HepG2 (cell line): ENCODE results near the gene TFE3. TPM values are rescaled to one million over a fixed set of nuclear protein-coding genes. Genes with fewer than 3 reads are reported as not detected.
A peak's percentile ranks its signal among the peaks of the same experiment; 100 is the strongest.

Experiments used
- ARNTL ChIP-seq: sonication (generic); formaldehyde crosslinking; IDR thresholded peaks from 2 replicates; pipeline ENCODE4 v1.4.0; 2020; ENCODE audit warnings: mild to moderate bottlenecking, missing genetic modification reagents
- ATAD3A ChIP-seq: sonication (generic); formaldehyde crosslinking; IDR thresholded peaks from 2 replicates; pipeline ENCODE4 v1.4.0; 2020; ENCODE audit warnings: missing genetic modification reagents
- DMAP1 ChIP-seq: IDR thresholded peaks from 2 replicates; pipeline ENCODE4 v1.6.1; 2016
- FOSL1 ChIP-seq: sonication (generic); formaldehyde crosslinking; IDR thresholded peaks from 2 replicates; pipeline ENCODE4 v1.9.0; 2021; ENCODE audit warnings: missing genetic modification reagents, borderline replicate concordance
- FOXC1 ChIP-seq: sonication (generic); formaldehyde crosslinking; IDR thresholded peaks from 2 replicates; pipeline ENCODE4 v1.8.0; 2022; ENCODE audit warnings: mild to moderate bottlenecking, missing genetic modification reagents, borderline replicate concordance
- HDAC6 ChIP-seq: fragments of 200-600 bp; sonication (generic); IDR thresholded peaks from 2 replicates; pipeline ENCODE4 v1.7.0; 2017; ENCODE audit warnings: mild to moderate bottlenecking, antibody characterized with exemption, low read length, low read depth
- HOXA3 ChIP-seq: sonication (generic); formaldehyde crosslinking; IDR thresholded peaks from 2 replicates; pipeline ENCODE4 v1.5.0; 2020; ENCODE audit warnings: missing genetic modification reagents
- KMT2A ChIP-seq: sonication (generic); formaldehyde crosslinking; IDR thresholded peaks from 2 replicates; pipeline ENCODE4 v1.4.0; 2020; ENCODE audit warnings: missing genetic modification reagents
- KMT2B ChIP-seq: IDR thresholded peaks from 2 replicates; pipeline ENCODE4 v1.6.1; 2016; ENCODE audit warnings: missing genetic modification reagents, missing compliant biosample characterization
- RNF2 ChIP-seq: fragments of 450-650 bp; conservative IDR thresholded peaks from 2 replicates; pipeline ENCODE4 v1.6.1; 2016; ENCODE audit warnings: low read depth
- RORA ChIP-seq: sonication (generic); formaldehyde crosslinking; IDR thresholded peaks from 2 replicates; pipeline ENCODE4 v1.5.0; 2020; ENCODE audit warnings: mild to moderate bottlenecking, missing genetic modification reagents, moderate library complexity
- SIX1 ChIP-seq: sonication (generic); formaldehyde crosslinking; IDR thresholded peaks from 2 replicates; pipeline ENCODE4 v1.4.0; 2020; ENCODE audit warnings: missing genetic modification reagents, borderline replicate concordance
- SP5 ChIP-seq: IDR thresholded peaks from 2 replicates; pipeline ENCODE4 v1.6.1; 2016; ENCODE audit warnings: low read depth, borderline replicate concordance
- TCF12 ChIP-seq, 2 experiments: fragments of 450-650 bp in 1 of 2; sonication (generic) in 1 of 2; formaldehyde crosslinking in 1 of 2; IDR thresholded peaks; 2 replicates each; pipeline versions ENCODE4 v1.6.1 to v1.8.0; 2017 to 2022; ENCODE audit warnings: antibody characterized with exemption in 1 of 2, mild to moderate bottlenecking in 1 of 2, missing genetic modification reagents in 1 of 2, moderate library complexity in 1 of 2
- THAP7 ChIP-seq: sonication (generic); formaldehyde crosslinking; IDR thresholded peaks from 2 replicates; pipeline ENCODE4 v1.8.1; 2023; ENCODE audit warnings: mild to moderate bottlenecking, missing genetic modification reagents
- ZC3H13 ChIP-seq: sonication (generic); formaldehyde crosslinking; IDR thresholded peaks from 2 replicates; pipeline ENCODE4 v1.8.1; 2023; ENCODE audit warnings: mild to moderate bottlenecking, missing genetic modification reagents, moderate library complexity
- ZIK1 ChIP-seq: sonication (generic); formaldehyde crosslinking; IDR thresholded peaks from 2 replicates; pipeline ENCODE4 v1.5.0; 2020; ENCODE audit warnings: mild to moderate bottlenecking, low read depth, missing genetic modification reagents, borderline replicate concordance
- ZNF292 ChIP-seq: sonication (generic); formaldehyde crosslinking; IDR thresholded peaks from 2 replicates; pipeline ENCODE4 v1.8.1; 2022; ENCODE audit warnings: mild to moderate bottlenecking, low read depth, missing genetic modification reagents, borderline replicate concordance
- ZNF44 ChIP-seq: sonication (generic); formaldehyde crosslinking; IDR thresholded peaks from 2 replicates; pipeline ENCODE4 v1.5.1; 2020; ENCODE audit warnings: mild to moderate bottlenecking, missing genetic modification reagents
- ZNF460 ChIP-seq: sonication (generic); formaldehyde crosslinking; IDR thresholded peaks from 2 replicates; pipeline ENCODE4 v1.5.1; 2020; ENCODE audit warnings: missing genetic modification reagents, mild to moderate bottlenecking, borderline replicate concordance
- ZNF597 ChIP-seq: sonication (generic); formaldehyde crosslinking; IDR thresholded peaks from 2 replicates; pipeline ENCODE4 v1.5.0; 2020; ENCODE audit warnings: missing genetic modification reagents
- ZNF724P ChIP-seq: sonication (generic); formaldehyde crosslinking; IDR thresholded peaks from 2 replicates; pipeline ENCODE4 v1.8.0; 2022; ENCODE audit warnings: missing genetic modification reagents, borderline replicate concordance
- ZNF761 ChIP-seq: sonication (generic); formaldehyde crosslinking; conservative IDR thresholded peaks from 2 replicates; pipeline ENCODE4 v1.4.0; 2020; ENCODE audit warnings: mild to moderate bottlenecking, missing genetic modification reagents
- ZNF83 ChIP-seq: sonication (generic); formaldehyde crosslinking; IDR thresholded peaks from 2 replicates; pipeline ENCODE4 v1.4.0; 2020; ENCODE audit warnings: missing genetic modification reagents, mild to moderate bottlenecking, borderline replicate concordance
- ZNF879 ChIP-seq: sonication (generic); formaldehyde crosslinking; IDR thresholded peaks from 2 replicates; pipeline ENCODE4 v1.8.1; 2023; ENCODE audit warnings: missing genetic modification reagents
- polyA plus RNA-seq, 8 experiments: library from polyadenylated mRNA; depleted of rRNA in 3 of 8; stranded (reverse) in 7 of 8; unstranded in 1 of 8; fragments of >200 nt; fragmentation: Illumina TruSeq in 4 of 8; extraction: Trizol in 4 of 8; gene quantifications; 2 replicates each; pipeline versions ENCODE4 v1.2.1 to v1.2.3, GENCODE V29; 2011 to 2016; ENCODE audit warnings: low read depth in 4 of 8, missing spikeins in 1 of 8, mixed read lengths in 1 of 8; ENCODE audit not compliant: insufficient read depth in 1 of 8
- total RNA-seq, 5 experiments: library from RNA; depleted of rRNA; stranded (reverse); fragments of >200 nt; fragmentation: Illumina TruSeq; extraction: Trizol; gene quantifications; 2 replicates each; pipeline ENCODE4 v1.2.3, GENCODE V29; 2016; ENCODE audit warnings: low read depth in 1 of 5
- TF ChIP-seq, protein P1 (sequence below): sonication (generic); formaldehyde crosslinking; IDR thresholded peaks from 2 replicates; pipeline ENCODE4 v1.5.1; 2020; ENCODE audit warnings: missing genetic modification reagents, mild to moderate bottlenecking, borderline replicate concordance

The TFE3 gene
- total and polyA plus RNA-seq, 2 of the 13 experiments (the other 11 are each of a cell fraction or from before 2014, with no cell fraction given): 8.3 to 12.3 TPM

GRCh38 chrX:49053223-49054072 is 10.3 kb upstream of the TFE3 start (continued):
- TF ChIP-seq ATAD3A (CRISPR knock-in tag) (no peak), HOXA3 (CRISPR knock-in tag) (no peak), ZNF597 (CRISPR knock-in tag) (no peak), FOXC1 (CRISPR knock-in tag) (no peak), KMT2B (CRISPR knock-in tag) (no peak), KMT2A (no peak), HDAC6 (no peak), SIX1 (CRISPR knock-in tag) (no peak), ZNF44 (CRISPR knock-in tag) (no peak), THAP7 (CRISPR knock-in tag) (no peak), ZNF292 (no peak), FOSL1 (CRISPR knock-in tag) (no peak), ZNF460 (CRISPR knock-in tag) (no peak), TCF12 (IDR thresholded peaks at IDR 0.05) (no peak), TCF12 (CRISPR knock-in tag; IDR thresholded peaks at IDR 0.05) (no peak), ZNF83 (CRISPR knock-in tag) (no peak), ZNF724P (0 out of 2 replicates have a peak, but pooled peaks have one; percentile 65), SP5 (CRISPR knock-in tag) (no peak), ZIK1 (CRISPR knock-in tag) (no peak), ZNF761 (CRISPR knock-in tag) (no peak), RORA (CRISPR knock-in tag) (no peak), RNF2 (0 out of 2 replicates have a peak, but pooled peaks have one; percentile 62), ZNF879 (CRISPR knock-in tag) (no peak), ARNTL (CRISPR knock-in tag) (no peak), DMAP1 (CRISPR knock-in tag) (no peak), ZC3H13 (CRISPR knock-in tag) (0 out of 2 replicates have a peak, but pooled peaks have one; percentile 38)
- TF ChIP-seq, protein P1, sequence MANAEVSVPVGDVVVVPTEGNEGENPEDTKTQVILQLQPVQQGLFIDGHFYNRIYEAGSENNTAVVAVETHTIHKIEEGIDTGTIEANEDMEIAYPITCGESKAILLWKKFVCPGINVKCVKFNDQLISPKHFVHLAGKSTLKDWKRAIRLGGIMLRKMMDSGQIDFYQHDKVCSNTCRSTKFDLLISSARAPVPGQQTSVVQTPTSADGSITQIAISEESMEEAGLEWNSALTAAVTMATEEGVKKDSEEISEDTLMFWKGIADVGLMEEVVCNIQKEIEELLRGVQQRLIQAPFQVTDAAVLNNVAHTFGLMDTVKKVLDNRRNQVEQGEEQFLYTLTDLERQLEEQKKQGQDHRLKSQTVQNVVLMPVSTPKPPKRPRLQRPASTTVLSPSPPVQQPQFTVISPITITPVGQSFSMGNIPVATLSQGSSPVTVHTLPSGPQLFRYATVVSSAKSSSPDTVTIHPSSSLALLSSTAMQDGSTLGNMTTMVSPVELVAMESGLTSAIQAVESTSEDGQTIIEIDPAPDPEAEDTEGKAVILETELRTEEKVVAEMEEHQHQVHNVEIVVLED (CRISPR knock-in tag): no peak
